Skin epidermis (tissue), 12 donors: ENCODE measurements around the gene KBTBD2.
"Not testable (repeated sequence)": the region's sequence is repeated elsewhere in the genome, so short reads cannot be mapped to it uniquely, and the experiment has no call there.

Source experiments
- H3K27ac ChIP-seq, 21 experiments: fragments of 200-600 bp; sonication (generic) in 11 of 21; one replicate each; pipeline ENCODE4 v1.5.0; 2020; ENCODE audit warnings: mild to moderate bottlenecking in 3 of 21, inconsistent platforms in 2 of 21, moderate library complexity in 2 of 21
- H3K4me3 ChIP-seq, 7 experiments: fragments of 200-600 bp; sonication (generic) in 2 of 7; one replicate each; pipeline ENCODE4 v1.5.0; 2020; ENCODE audit warnings: inconsistent platforms in 2 of 7, mild to moderate bottlenecking in 2 of 7, moderate library complexity in 1 of 7

KBTBD2 gene

GRCh38 chr7:32894171-32894570, 2.6 kb upstream of the KBTBD2 start:
- H3K4me3 ChIP-seq: no peak overlapping the region
- H3K27ac ChIP-seq: peak overlapping the region in 4 of 21 experiments; percentile 99 to 100 (median 99)

- Histone ChIP-seq H3K27ac (peak overlapping the region in 12 of 21 experiments; percentile 96 to 100 (median 99)), H3K4me3 (no peak overlapping the region)
These were observed 2.2 kb upstream of the KBTBD2 start for GRCh38 chr7:32893722-32894121.

- H3K4me3 ChIP-seq: no peak overlapping the region
These were observed 1.6 kb upstream of the KBTBD2 start for GRCh38 chr7:32893207-32893524.

DNA sequence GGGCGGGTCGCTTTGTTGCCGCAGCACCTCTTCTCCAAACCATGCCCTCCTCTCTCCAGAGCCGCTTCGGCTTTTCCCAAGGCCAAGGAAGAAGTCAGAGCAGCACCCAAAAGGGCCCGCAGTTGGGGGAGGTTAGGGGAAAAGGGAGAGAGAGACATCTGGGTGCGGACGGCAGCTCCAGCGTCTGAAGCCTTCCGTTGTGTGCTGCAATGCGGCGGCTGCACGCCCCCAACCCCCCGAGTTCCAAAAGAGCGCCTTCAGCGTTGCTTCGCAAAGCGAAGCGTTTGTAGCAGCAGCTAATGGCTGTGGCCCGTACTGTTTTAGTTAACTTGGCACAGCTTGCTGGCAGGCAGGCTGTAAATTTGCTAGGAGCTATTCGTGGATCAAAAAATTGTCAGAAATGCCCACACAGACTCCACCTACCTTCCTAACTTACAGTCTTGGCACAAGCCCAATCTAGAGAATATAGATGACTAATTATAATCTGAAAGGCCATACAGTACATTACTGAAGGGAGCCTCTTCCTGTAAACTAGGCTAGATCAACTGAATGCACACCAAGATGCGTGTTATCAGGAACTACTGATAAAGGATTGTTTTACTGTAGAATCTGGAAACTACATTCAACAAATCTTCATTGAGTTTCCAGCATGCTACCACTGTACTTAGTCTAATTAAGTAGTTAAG, 1.1 kb upstream of the KBTBD2 start:
- H3K27ac ChIP-seq: peak overlapping the region; percentile 84 to 100 (median 99)
- H3K4me3 ChIP-seq: peak overlapping the region; percentile 51 to 99 (median 88)

More at GRCh38 chr7:32893207-32893524, 1.6 kb upstream of the KBTBD2 start:
- peak overlapping the region in 19 of 21 experiments; percentile 89 to 100 (median 99) for H3K27ac ChIP-seq

- peak overlapping the region; percentile 92 to 100 (median 99) for H3K27ac ChIP-seq
- H3K4me3 ChIP-seq: peak overlapping the region; percentile 69 to 99 (median 88)
These were observed 400 bp upstream of the KBTBD2 start for GRCh38 chr7:32891800-32892520.

GRCh38 chr7:32890793-32891042, 842 bp downstream of the KBTBD2 start:
- Histone ChIP-seq H3K27ac (peak overlapping the region; percentile 92 to 100 (median 99)), H3K4me3 (peak overlapping the region; percentile 69 to 99 (median 88))

- peak overlapping the region; percentile 69 to 99 (median 88) for H3K4me3 ChIP-seq
- H3K27ac ChIP-seq: peak overlapping the region; percentile 92 to 100 (median 99)
These were observed 1.4 kb downstream of the KBTBD2 start for GRCh38 chr7:32890010-32890792.

- H3K27ac ChIP-seq: no peak overlapping the region
These were observed 3.1 kb downstream of the KBTBD2 start for GRCh38 chr7:32888505-32888904.

DNA sequence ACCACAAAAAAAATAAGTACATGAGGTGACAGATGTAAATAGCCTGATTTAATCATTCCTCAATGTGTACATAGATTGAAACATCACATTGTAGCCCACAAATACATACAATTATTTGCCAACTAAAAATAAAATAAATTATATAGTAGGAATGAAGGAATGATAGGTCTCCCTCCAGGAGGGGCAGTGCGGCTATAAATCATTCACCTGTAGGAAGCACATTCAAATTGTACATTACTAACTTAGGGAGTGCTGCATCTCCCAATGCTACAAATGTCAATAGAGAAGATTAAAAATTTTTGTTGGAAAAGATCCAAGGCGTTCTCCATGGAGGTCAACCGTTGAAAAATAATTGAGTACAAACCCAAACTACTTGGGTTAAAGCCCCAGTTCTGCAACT, 4.2 kb downstream of the KBTBD2 start:
- H3K27ac ChIP-seq: no peak overlapping the region
- no peak overlapping the region for H3K4me3 ChIP-seq

More at GRCh38 chr7:32888505-32888904, 3.1 kb downstream of the KBTBD2 start:
- no peak overlapping the region for H3K4me3 ChIP-seq

DNA sequence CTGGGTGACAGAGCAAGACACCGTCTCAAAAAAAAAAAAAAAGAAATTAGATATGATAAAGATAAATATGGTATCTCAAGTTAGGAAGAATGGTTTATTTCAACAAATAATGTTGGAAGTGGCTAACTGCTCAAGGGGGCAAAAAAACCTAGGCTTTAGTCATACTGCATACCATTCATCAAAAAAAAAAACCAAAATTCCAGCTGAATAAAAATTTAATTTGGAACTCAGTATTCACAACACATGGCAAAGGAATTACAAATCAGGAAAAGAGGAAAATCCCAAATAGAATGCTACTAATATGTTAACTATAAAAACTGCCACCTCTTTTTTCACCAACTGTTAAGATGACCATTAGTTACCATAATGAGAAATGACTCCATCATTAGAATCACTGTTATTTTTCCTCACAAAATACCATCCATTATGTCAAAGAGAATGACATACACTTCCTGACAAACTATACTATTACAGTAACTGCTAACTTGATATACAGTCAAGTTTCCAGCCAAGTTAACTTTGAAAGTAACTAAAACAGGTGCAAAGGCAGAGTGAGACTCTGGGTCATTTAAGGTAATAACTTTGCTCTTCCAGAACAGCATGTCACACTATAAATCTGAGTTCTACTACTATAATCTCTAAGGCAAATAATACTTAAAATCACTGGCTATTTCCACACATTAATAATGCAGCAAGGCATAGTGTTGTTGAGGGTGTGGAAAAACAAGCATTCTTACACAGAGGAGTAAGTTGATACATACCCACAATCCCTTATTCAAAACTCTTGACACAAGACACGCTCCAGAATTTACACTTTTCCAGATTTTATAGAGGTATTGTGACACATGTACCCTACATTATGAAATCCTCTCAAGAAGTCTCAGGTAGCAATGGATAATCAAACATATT, 10.2 kb downstream of the KBTBD2 start:
- Histone ChIP-seq H3K4me3 (no peak overlapping the region), H3K27ac (peak overlapping the region in 1 of 21 experiments; percentile 5)

GRCh38 chr7:32879460-32879859, 12.1 kb downstream of the KBTBD2 start:
- Histone ChIP-seq H3K4me3 (no peak overlapping the region), H3K27ac (peak overlapping the region in 1 of 21 experiments; percentile 36)

- H3K27ac ChIP-seq, H3K4me3 ChIP-seq: not testable (repeated sequence)
These were observed 13.5 kb downstream of the KBTBD2 start for GRCh38 chr7:32878023-32878422.

DNA sequence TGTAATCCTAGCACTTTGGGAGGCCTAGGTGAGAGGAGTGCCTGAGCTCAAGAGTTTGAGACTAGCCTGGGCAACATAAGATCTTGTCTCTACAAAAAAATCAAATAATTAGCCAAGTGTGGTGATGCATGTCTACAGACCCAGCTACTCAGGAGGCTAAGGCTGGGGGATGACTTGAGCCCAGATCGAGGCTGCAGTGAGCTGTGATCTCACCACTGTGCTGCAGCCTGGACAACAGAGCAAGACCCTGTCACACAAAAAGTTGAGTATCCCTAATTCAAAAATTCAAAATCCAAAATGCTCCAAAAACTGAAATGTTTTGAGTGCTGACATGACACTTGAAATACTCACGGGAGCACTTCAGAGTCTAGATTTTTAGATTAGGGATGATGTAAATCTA, 19.1 kb downstream of the KBTBD2 start:
- Histone ChIP-seq H3K27ac (no peak overlapping the region), H3K4me3 (no peak overlapping the region)

DNA sequence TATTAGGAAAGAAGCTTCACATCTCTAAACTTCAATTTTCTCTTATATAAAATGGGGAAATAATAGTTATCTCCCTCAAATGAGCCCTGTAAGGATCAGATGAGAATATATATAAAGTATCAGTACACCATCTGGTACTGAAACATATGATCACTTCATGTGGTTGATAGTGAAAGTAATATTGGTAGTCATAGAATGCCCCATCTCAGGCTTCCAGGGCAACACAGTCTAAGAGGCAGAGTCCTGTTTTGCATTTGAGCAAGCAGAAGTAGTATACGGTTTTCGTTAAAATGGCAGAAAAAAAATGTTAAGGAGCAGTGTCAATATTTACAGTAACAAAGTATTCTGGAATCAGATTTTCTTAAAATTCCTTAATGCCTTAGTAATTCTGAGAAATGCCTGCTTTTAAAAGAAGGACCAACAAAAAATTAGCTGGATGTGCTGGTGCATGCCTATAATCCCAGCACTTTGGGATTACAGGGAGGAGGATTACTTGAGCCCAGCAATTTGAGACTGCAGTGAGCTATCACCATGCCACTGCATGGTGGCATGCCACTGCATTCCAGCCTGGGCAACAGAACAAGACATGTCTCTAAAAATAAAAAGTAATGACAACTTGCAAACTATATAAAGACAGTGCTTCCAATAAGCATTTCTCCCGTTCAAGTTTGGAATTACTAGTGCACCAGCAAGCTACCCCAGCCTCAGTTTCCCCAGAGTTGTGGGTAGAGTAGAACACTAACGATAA, 19.8 kb downstream of the KBTBD2 start:
- no peak overlapping the region for H3K27ac ChIP-seq
- no peak overlapping the region for H3K4me3 ChIP-seq

DNA sequence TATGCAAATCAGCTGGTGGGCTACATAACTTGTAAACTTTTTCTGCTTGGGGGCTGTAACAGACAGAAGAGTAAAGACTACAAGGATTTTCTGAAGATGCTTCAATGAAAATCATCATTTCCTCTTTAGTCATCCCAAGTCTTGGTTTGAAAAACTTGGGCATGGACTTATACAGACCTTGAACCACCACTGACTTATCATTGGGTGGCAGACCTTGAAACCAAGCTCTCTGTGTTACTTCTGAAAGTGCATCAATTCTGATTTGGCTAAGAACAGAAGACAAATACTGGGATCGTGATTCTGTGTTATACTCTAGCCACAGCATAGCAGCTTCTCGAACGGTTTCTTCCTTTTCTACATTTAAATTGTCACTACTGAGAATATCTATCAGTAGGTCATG, 21.3 kb downstream of the KBTBD2 start:
- Histone ChIP-seq H3K4me3 (no peak overlapping the region), H3K27ac (no peak overlapping the region)

DNA sequence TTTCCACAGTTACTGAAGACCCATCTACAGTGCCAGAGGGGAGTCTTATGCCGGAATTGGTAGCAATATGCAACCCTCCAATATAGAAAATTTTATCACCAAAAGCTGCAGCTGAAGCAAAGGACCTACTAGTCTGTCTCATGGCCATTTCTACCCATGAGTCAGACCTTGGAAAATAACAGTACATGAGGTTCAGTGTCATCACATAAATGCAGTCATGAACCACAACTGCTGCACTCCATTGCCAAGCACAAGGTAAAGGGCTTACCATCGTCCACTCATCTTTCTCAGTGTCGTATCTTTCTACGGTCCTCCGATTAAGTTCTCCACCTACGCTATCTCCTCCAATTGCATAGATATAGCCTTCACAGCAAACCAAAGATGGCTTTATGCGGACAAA, 21.8 kb downstream of the KBTBD2 start:
- Histone ChIP-seq H3K27ac (no peak overlapping the region), H3K4me3 (no peak overlapping the region)

GRCh38 chr7:32868116-32868515, 23.4 kb downstream of the KBTBD2 start:
- H3K27ac ChIP-seq: no peak overlapping the region
- no peak overlapping the region for H3K4me3 ChIP-seq

DNA sequence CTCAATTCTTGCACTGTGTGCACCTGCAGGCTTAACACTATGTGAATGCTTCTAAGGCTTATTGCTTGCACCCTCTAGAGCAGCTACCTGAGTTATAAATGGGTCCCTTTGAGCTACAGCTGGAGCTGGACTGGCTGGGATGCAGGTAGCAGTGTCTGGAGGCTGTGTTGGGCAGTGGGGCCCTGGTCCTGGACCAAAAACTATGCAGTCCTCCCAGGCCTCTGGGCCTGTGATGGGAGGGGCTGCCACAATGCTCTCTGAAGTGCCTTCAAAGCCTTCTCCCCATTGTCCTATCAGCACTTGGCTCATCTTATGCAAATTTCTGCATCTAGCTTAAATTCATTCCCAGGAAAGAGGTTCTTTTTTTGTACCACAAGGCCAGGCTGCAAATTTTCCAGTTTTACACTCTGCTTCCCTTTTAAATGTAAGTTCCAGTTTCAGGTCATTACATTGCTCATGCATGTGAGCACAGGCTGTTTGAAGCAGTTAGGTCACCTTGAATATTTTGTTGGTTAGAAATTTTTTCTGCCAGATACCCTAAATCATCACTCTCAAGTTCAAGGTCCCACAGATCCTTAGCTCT, 26.0 kb downstream of the KBTBD2 start:
- Histone ChIP-seq H3K4me3 (no peak overlapping the region), H3K27ac (no peak overlapping the region)

GRCh38 chr7:32863872-32864271, 27.7 kb downstream of the KBTBD2 start:
- H3K27ac ChIP-seq, H3K4me3 ChIP-seq: not testable (repeated sequence)
